ENCODE measurements around the gene MMGT1. TPM values are rescaled to one million over a fixed set of nuclear protein-coding genes. Genes with fewer than 3 reads are reported as not detected.
A peak's percentile ranks its signal among the peaks of the same experiment; 100 is the strongest.

Gene MMGT1
- total RNA-seq, 1 experiment from 2014 or later, result 37.1 TPM

DNA sequence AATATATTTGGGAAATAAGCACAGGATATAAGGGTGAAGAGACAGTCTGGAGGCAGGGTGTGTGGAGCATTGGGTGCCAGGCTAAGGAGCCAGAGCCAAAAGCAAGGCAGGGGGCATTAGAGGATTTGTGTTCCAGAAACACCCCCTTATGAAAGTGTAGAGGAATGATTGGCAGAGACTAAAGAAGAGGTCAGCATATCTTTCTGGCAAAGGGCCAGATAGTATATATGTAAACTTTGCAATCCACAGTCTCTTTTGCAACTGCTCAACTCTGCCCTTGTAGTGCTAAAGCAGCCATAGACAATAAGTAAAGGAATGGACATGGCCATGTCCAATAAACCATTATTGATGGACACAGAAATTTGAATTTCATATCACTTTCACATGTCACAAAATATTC is 7.9 kb upstream of the MMGT1 start:
- H3K4me3 Mint-ChIP-seq (ENCODE audit: low read depth, unreplicated experiment), result no peak overlapping the region
- no TSS peak for BruUV-seq (replicated peaks)
- H3K27ac Mint-ChIP-seq (ENCODE audit: unreplicated experiment), result no peak overlapping the region
- no peak for DNase-seq
- peaks cover 19% of the 10 kb centered on the region for H3K36me3 Mint-ChIP-seq (ENCODE audit: insufficient read depth, unreplicated experiment)
- H3K9me3 Mint-ChIP-seq (ENCODE audit: low read depth, unreplicated experiment), result no peaks in the 10 kb centered on the region
- TF ChIP-seq, protein P1, sequence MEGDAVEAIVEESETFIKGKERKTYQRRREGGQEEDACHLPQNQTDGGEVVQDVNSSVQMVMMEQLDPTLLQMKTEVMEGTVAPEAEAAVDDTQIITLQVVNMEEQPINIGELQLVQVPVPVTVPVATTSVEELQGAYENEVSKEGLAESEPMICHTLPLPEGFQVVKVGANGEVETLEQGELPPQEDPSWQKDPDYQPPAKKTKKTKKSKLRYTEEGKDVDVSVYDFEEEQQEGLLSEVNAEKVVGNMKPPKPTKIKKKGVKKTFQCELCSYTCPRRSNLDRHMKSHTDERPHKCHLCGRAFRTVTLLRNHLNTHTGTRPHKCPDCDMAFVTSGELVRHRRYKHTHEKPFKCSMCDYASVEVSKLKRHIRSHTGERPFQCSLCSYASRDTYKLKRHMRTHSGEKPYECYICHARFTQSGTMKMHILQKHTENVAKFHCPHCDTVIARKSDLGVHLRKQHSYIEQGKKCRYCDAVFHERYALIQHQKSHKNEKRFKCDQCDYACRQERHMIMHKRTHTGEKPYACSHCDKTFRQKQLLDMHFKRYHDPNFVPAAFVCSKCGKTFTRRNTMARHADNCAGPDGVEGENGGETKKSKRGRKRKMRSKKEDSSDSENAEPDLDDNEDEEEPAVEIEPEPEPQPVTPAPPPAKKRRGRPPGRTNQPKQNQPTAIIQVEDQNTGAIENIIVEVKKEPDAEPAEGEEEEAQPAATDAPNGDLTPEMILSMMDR (IDR thresholded peaks at IDR 0.05; ENCODE audit: unreplicated experiment), result no peak
- no peaks in the 10 kb centered on the region for H3K27me3 Mint-ChIP-seq (ENCODE audit: unreplicated experiment)
- peaks cover 24% of the 10 kb centered on the region for H3K4me1 Mint-ChIP-seq (ENCODE audit: low read depth, unreplicated experiment)
- CTCF ChIA-PET, result no interaction called here
- intact Hi-C loops (cut with micrococcal nuclease; ENCODE audit: unreplicated experiment), result no loop called here

DNA sequence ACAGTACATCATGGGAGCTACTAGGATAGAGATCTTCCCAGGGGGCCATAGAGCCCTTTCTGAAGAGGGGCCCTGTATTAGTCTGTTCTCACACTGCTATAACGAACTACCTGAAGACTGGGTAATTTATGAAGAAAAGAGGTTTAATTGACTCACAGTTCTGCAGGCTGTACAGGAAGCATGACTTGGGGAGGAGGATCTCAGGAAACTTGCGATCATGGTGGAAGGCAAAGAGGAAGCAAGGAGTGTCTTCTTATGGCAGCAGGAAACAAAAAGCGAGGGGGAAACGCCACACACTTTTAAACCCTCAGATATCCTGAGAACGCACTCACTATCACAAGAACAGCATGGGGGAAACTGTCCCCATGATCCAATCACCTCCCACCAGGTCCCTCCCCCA is 7.2 kb upstream of the MMGT1 start:
- intact Hi-C loops (cut with micrococcal nuclease; ENCODE audit: unreplicated experiment), result no loop called here
- H3K4me3 Mint-ChIP-seq (ENCODE audit: low read depth, unreplicated experiment), result no peak overlapping the region
- no peaks in the 10 kb centered on the region for H3K27me3 Mint-ChIP-seq (ENCODE audit: unreplicated experiment)
- TF ChIP-seq, protein P1 (IDR thresholded peaks at IDR 0.05; ENCODE audit: unreplicated experiment), result no peak
- peaks cover 17% of the 10 kb centered on the region for H3K36me3 Mint-ChIP-seq (ENCODE audit: insufficient read depth, unreplicated experiment)
- H3K4me1 Mint-ChIP-seq (ENCODE audit: low read depth, unreplicated experiment), result peaks cover 24% of the 10 kb centered on the region
- no peak overlapping the region for H3K27ac Mint-ChIP-seq (ENCODE audit: unreplicated experiment)
- DNase-seq, result no peak
- BruUV-seq (replicated peaks), result no TSS peak
- H3K9me3 Mint-ChIP-seq (ENCODE audit: low read depth, unreplicated experiment), result no peaks in the 10 kb centered on the region
- CTCF ChIA-PET, result no interaction called here

DNA sequence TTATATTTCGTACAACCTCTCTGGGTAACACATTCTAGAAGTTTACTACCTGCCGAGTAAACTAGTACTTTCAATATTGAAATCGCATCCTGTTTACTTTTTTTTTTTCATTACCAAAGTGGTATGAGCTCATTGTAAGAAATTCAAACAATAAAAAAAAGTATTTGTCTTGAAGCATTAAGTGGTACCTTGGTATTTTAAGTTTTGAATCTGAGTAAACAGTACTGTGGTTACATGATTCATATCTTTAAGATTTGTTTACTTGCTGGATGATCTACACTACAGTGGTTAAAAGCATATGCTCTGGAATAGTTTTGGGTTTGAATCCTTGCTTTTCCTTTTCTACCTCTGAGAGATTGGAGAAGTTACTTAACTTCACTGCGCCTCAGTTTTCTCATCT is 3.8 kb upstream of the MMGT1 start:
- Mint-ChIP-seq H3K4me1 (ENCODE audit: low read depth, unreplicated experiment) (peaks cover 7% of the 10 kb centered on the region), H3K4me3 (ENCODE audit: low read depth, unreplicated experiment) (no peak overlapping the region), H3K27ac (ENCODE audit: unreplicated experiment) (no peak overlapping the region), H3K27me3 (ENCODE audit: unreplicated experiment) (no peaks in the 10 kb centered on the region), H3K36me3 (ENCODE audit: insufficient read depth, unreplicated experiment) (peaks cover 19% of the 10 kb centered on the region), H3K9me3 (ENCODE audit: low read depth, unreplicated experiment) (no peaks in the 10 kb centered on the region)
- no TSS peak for BruUV-seq (replicated peaks)
- intact Hi-C loops (cut with micrococcal nuclease; ENCODE audit: unreplicated experiment), result no loop called here
- CTCF ChIA-PET, result no interaction called here
- TF ChIP-seq, protein P1 (IDR thresholded peaks at IDR 0.05; ENCODE audit: unreplicated experiment), result no peak
- no peak for DNase-seq

DNA sequence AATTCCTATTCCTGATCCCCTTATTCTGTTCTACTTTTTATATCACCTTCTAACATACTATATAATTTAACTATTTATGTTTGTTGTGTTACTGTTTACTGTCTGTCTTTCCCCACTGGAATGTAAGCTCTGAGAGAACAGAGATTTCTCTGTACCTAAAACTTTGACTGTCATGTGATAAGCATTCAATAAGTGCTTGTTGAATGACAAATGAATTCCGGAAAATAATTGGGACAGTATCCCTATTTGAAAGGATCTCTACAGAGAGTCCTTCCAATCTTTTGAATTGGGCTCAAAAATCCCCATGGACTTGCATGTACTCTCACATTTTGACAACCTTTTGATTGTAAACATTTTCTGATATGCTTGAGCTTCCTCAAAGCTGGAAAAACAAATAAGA is 1.6 kb upstream of the MMGT1 start:
- peaks cover 19% of the 10 kb centered on the region for H3K36me3 Mint-ChIP-seq (ENCODE audit: insufficient read depth, unreplicated experiment)
- no peaks in the 10 kb centered on the region for H3K27me3 Mint-ChIP-seq (ENCODE audit: unreplicated experiment)
- peaks cover 11% of the 10 kb centered on the region for H3K4me1 Mint-ChIP-seq (ENCODE audit: low read depth, unreplicated experiment)
- H3K27ac Mint-ChIP-seq (ENCODE audit: unreplicated experiment), result no peak overlapping the region
- H3K9me3 Mint-ChIP-seq (ENCODE audit: low read depth, unreplicated experiment), result no peaks in the 10 kb centered on the region
- no peak overlapping the region for H3K4me3 Mint-ChIP-seq (ENCODE audit: low read depth, unreplicated experiment)
- no peak for DNase-seq
- BruUV-seq (replicated peaks), result TSS peak; percentile 56
- CTCF ChIA-PET, result no interaction called here
- intact Hi-C loops (cut with micrococcal nuclease; ENCODE audit: unreplicated experiment), result no loop called here
- TF ChIP-seq, protein P1 (IDR thresholded peaks at IDR 0.05; ENCODE audit: unreplicated experiment), result no peak

Data from Calu3 (cell line).